MCF 10A (cell line): Measurements from ENCODE around the gene EHD4. TPM values are rescaled to one million over a fixed set of nuclear protein-coding genes. Genes with fewer than 3 reads are reported as not detected.
A peak's percentile ranks its signal among the peaks of the same experiment; 100 is the strongest.

Experiments used
- BruUV-seq: library from RNA; stranded (reverse); fragments of 400-500 nt; replicated peaks from 2 replicates; lab custom pipeline; 2021; lab: Mats Ljungman, UMichigan
- CTCF ChIA-PET: fragments of 300-600 bp; sonication (Branson Sonifier 250); formaldehyde crosslinking; extraction: SDS; loops from one replicate; lab custom pipeline; 2021; ENCODE audit warnings: antibody characterized with exemption, inconsistent platforms; lab: Yijun Ruan, JAX
- POLR2A ChIA-PET: fragments of 300-600, 350-650 bp; sonication (Branson Sonifier 250); formaldehyde crosslinking; extraction: SDS; loops from one replicate; lab custom pipeline; 2020; ENCODE audit warnings: antibody characterized with exemption, inconsistent platforms; lab: Yijun Ruan, JAX
- DNase-seq: peaks from one replicate; pipeline ENCODE4 v3.0.0-alpha.2; 2018; ENCODE audit not compliant: unreplicated experiment
- H3K27ac Mint-ChIP-seq: one replicate; pipeline ENCODE4 v1.8.0; 2022; ENCODE audit warnings: mild to moderate bottlenecking, low read depth, mixed read lengths; ENCODE audit not compliant: unreplicated experiment
- H3K27me3 Mint-ChIP-seq: one replicate; pipeline ENCODE4 v1.8.0; 2022; ENCODE audit warnings: mixed read lengths; ENCODE audit not compliant: insufficient read depth, unreplicated experiment
- H3K36me3 Mint-ChIP-seq: one replicate; pipeline ENCODE4 v1.8.0; 2022; ENCODE audit warnings: mild to moderate bottlenecking, moderate library complexity, mixed read lengths; ENCODE audit not compliant: insufficient read depth, unreplicated experiment
- H3K4me1 Mint-ChIP-seq: one replicate; pipeline ENCODE4 v1.8.0; 2022; ENCODE audit warnings: mixed read lengths; ENCODE audit not compliant: insufficient read depth, unreplicated experiment
- H3K4me3 Mint-ChIP-seq: one replicate; pipeline ENCODE4 v1.8.0; 2022; ENCODE audit warnings: mild to moderate bottlenecking, moderate library complexity, mixed read lengths; ENCODE audit not compliant: unreplicated experiment
- H3K9me3 Mint-ChIP-seq: one replicate; pipeline ENCODE4 v1.8.0; 2022; ENCODE audit warnings: mixed read lengths; ENCODE audit not compliant: unreplicated experiment
- CTCF ChIP-seq: fragments of 200-600 bp; IDR thresholded peaks from one replicate; pipeline ENCODE4 v1.8.0; 2022; ENCODE audit warnings: antibody characterized with exemption, mild to moderate bottlenecking; ENCODE audit not compliant: unreplicated experiment
- intact Hi-C: fragments of 100-400 bp; cut with micrococcal nuclease; formaldehyde crosslinking; loops from 2 replicates; pipeline ENCODE4 v1.14.1; 2022
- total RNA-seq: library from RNA; stranded (reverse); gene quantifications from 2 replicates; pipeline ENCODE4 v1.2.3, GENCODE V29; 2022

Gene EHD4
- total RNA-seq, 1 experiment from 2014 or later = 27.1 TPM

DNA sequence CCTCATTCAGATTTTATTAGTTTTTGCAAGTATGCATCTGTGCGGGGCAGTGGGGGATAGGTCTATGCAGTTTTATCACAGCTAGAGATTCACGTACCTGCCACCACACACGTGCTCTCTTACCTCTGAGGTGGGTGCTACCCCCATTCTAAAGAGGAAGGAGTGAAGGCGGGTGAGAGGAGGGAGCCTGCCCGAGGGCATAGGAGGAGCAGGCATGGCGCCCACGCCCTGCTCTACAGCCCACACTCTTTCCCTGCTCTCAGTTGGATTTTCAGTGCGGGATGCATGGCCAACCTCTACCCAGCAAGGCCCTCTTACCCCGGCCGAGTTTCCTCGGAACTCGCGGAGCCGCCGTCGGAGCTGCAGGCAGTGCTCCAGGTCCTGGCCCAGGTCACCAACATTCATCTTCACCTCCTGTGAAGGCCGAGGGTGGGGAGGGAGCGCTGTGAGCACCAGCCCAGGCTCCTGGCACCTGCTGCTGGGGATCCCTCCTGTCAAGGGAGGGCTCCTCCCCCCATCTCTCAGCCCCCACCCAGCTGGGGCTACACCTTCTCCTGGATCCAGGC lies 106.8 kb downstream of the EHD4 start:
- Mint-ChIP-seq H3K36me3 (no peaks in the 10 kb centered on the region), H3K27me3 (no peaks in the 10 kb centered on the region), H3K27ac (no peak overlapping the region), H3K4me3 (no peak overlapping the region), H3K9me3 (no peaks in the 10 kb centered on the region), H3K4me1 (peaks cover 3% of the 10 kb centered on the region)
- no peak for TF ChIP-seq CTCF
- intact Hi-C loops = no loop called here
- CTCF ChIA-PET = interaction anchor here (0.7 to 0.9 kb wide), 2 partner anchors 38 to 54 kb away, joined by 3 read pairs; no protein-coding TSS in a partner anchor
- BruUV-seq = no TSS peak
- POLR2A ChIA-PET = interaction anchor here (0.7 kb wide), 1 partner anchor 29 kb away, joined by 3 read pairs; no protein-coding TSS in a partner anchor
- no peak for DNase-seq

DNA sequence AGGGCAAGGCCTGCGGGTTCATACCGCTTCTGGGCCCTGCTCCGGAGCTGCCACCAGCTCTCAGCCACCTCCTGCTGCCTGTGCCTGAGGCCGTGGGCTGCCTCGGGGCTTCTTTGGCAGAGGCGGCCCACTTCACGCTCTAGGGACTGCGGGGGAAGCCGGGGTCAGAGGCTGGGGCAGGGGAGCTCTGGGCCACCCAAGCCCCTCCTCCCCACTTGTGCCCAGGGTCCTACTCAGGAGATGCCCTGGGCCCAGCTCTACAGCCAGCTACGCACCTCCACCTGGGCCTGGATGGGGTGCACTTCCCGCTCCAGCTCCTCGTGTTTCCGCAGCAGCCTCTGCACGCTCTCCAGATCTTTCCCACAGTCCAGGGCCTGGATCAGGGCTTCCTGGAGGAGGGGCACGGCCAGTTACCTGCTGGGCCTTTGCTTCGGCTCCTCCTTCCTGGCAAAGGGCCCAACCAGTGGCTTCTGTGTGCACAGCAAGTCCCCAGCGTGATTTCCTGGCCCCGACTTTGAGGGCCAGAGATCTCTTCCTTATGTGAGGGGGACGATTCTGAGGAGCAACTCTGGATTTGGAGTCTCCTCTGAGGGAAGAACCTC lies 109.7 kb downstream of the EHD4 start:
- H3K27ac Mint-ChIP-seq = no peak overlapping the region
- ChIA-PET POLR2A (interaction anchor here (1.5 kb wide), 1 partner anchor 13 kb away, joined by 5 read pairs; no protein-coding TSS in a partner anchor), CTCF (no interaction called here)
- no TSS peak for BruUV-seq
- no peak overlapping the region for H3K4me3 Mint-ChIP-seq
- H3K36me3 Mint-ChIP-seq = no peaks in the 10 kb centered on the region
- DNase-seq = peak; percentile 11
- intact Hi-C loops = no loop called here
- no peak for TF ChIP-seq CTCF
- no peaks in the 10 kb centered on the region for H3K4me1 Mint-ChIP-seq
- H3K9me3 Mint-ChIP-seq = no peaks in the 10 kb centered on the region
- no peaks in the 10 kb centered on the region for H3K27me3 Mint-ChIP-seq

GRCh38 chr15:41861736-41862356 lies 110.5 kb downstream of the EHD4 start:
- CTCF ChIA-PET = interaction anchor here (0.6 kb wide), 1 partner anchor 23 kb away, joined by 4 read pairs; the partner anchor contains the start of gene PLA2G4B
- H3K27ac Mint-ChIP-seq = no peak overlapping the region
- POLR2A ChIA-PET = interaction anchor here (1.5 kb wide), 1 partner anchor 12 kb away, joined by 5 read pairs; no protein-coding TSS in a partner anchor

More at GRCh38 chr15:41861736-41862356, 110.5 kb downstream of the EHD4 start:
- Mint-ChIP-seq H3K27me3 (no peaks in the 10 kb centered on the region), H3K36me3 (no peaks in the 10 kb centered on the region), H3K9me3 (no peaks in the 10 kb centered on the region), H3K4me3 (no peak overlapping the region), H3K4me1 (no peaks in the 10 kb centered on the region)
- no TSS peak for BruUV-seq
- DNase-seq = no peak
- intact Hi-C loops = no loop called here
- no peak for TF ChIP-seq CTCF
